SU-DHL-6 (cell line): ENCODE results near the gene CATSPER1.
A peak's percentile ranks its signal among the peaks of the same experiment; 100 is the strongest.

ENCODE experiments used
- H2AFZ ChIP-seq: fragments of 200-600 bp; sonication (generic); 2 replicates; pipeline ENCODE4 v1.6.1; 2014; ENCODE audit warnings: low read depth, mild to moderate bottlenecking, moderate library complexity, mixed read lengths, antibody characterized with exemption, low read length; ENCODE audit not compliant: severe bottlenecking
- H3F3A ChIP-seq: fragments of 200-600 bp; shearing (Covaris generic); 2 replicates; pipeline ENCODE4 v1.6.0; 2016; ENCODE audit warnings: antibody characterized with exemption, mild to moderate bottlenecking; ENCODE audit not compliant: insufficient read depth
- H3K27ac ChIP-seq: fragments of 200-600 bp; sonication (generic); 2 replicates; pipeline ENCODE4 v1.5.1; 2016; ENCODE audit warnings: low read depth, mild to moderate bottlenecking, low read length, moderate library complexity, mixed read lengths
- H3K27me3 ChIP-seq: fragments of 200-600 bp; sonication (generic), shearing (Covaris generic); 2 replicates; pipeline ENCODE4 v1.6.0; 2014; ENCODE audit warnings: mild to moderate bottlenecking, low read length
- H3K36me3 ChIP-seq: fragments of 200-600 bp; sonication (generic); 2 replicates; pipeline ENCODE4 v1.6.1; 2014; ENCODE audit warnings: mild to moderate bottlenecking, low read length, mixed read lengths
- H3K4me2 ChIP-seq: fragments of 300-600, 200-600 bp; shearing (Covaris generic), sonication (generic); 2 replicates; pipeline ENCODE4 v1.6.0; 2014; ENCODE audit warnings: low read length, low read depth, mild to moderate bottlenecking; ENCODE audit not compliant: poor library complexity, severe bottlenecking
- H3K4me3 ChIP-seq: fragments of 200-600 bp; sonication (generic); 2 replicates; pipeline ENCODE4 v1.5.1; 2014; ENCODE audit warnings: antibody characterized with exemption, low read length, mild to moderate bottlenecking, mixed read lengths; ENCODE audit not compliant: insufficient read depth, poor library complexity, severe bottlenecking
- H3K79me2 ChIP-seq: fragments of 200-600 bp; sonication (generic); 2 replicates; pipeline ENCODE4 v1.6.1; 2014; ENCODE audit warnings: mild to moderate bottlenecking, low read length, moderate library complexity; ENCODE audit not compliant: insufficient read depth
- H3K9ac ChIP-seq: fragments of 200-600 bp; sonication (generic); 2 replicates; pipeline ENCODE4 v1.7.0; 2014; ENCODE audit warnings: mild to moderate bottlenecking, low read length
- H3K9me2 ChIP-seq: fragments of 200-600 bp; sonication (generic); replicated peaks from 2 replicates; pipeline ENCODE4 v1.6.1; 2014; ENCODE audit warnings: low read length; ENCODE audit not compliant: insufficient read depth
- H3K9me3 ChIP-seq: fragments of 200-600 bp; sonication (generic); 2 replicates; pipeline ENCODE4 v1.6.1; 2014; ENCODE audit warnings: low read length, mixed read lengths; ENCODE audit not compliant: insufficient read depth
- H4K20me1 ChIP-seq: fragments of 200-600 bp; sonication (generic); 2 replicates; pipeline ENCODE4 v1.6.1; 2014; ENCODE audit warnings: low read depth, mild to moderate bottlenecking, antibody characterized with exemption, low read length, moderate library complexity, mixed read lengths
- CTCF ChIP-seq: fragments of 200-600 bp; sonication (generic); IDR thresholded peaks from one replicate; pipeline ENCODE4 v1.5.1; 2017; ENCODE audit warnings: antibody characterized with exemption, mild to moderate bottlenecking, low read length, moderate library complexity; ENCODE audit not compliant: insufficient read depth, poor library complexity, severe bottlenecking
- EZH2phosphoT487 ChIP-seq: fragments of 200-600 bp; sonication (generic), shearing (Covaris generic); conservative IDR thresholded peaks from 2 replicates; pipeline ENCODE4 v1.6.1; 2018; ENCODE audit warnings: mild to moderate bottlenecking, antibody characterized with exemption, low read length, moderate library complexity, mixed read lengths

The CATSPER1 gene

GRCh38 chr11:66046901-66047300 is 20.6 kb upstream of the CATSPER1 start:
- Histone ChIP-seq H3K9me2 (no peaks in the 10 kb centered on the region), H3K9ac (no peak overlapping the region), H3K4me3 (no peak overlapping the region), H4K20me1 (no peaks in the 10 kb centered on the region), H3K79me2 (no peaks in the 10 kb centered on the region), H3K27me3 (no peaks in the 10 kb centered on the region), H3F3A (no peaks in the 10 kb centered on the region), H3K27ac (no peak overlapping the region), H3K4me2 (no peak overlapping the region), H2AFZ (no peak overlapping the region), H3K9me3 (no peaks in the 10 kb centered on the region), H3K36me3 (no peaks in the 10 kb centered on the region)
- TF ChIP-seq CTCF (no peak), EZH2phosphoT487 (no peak)

DNA sequence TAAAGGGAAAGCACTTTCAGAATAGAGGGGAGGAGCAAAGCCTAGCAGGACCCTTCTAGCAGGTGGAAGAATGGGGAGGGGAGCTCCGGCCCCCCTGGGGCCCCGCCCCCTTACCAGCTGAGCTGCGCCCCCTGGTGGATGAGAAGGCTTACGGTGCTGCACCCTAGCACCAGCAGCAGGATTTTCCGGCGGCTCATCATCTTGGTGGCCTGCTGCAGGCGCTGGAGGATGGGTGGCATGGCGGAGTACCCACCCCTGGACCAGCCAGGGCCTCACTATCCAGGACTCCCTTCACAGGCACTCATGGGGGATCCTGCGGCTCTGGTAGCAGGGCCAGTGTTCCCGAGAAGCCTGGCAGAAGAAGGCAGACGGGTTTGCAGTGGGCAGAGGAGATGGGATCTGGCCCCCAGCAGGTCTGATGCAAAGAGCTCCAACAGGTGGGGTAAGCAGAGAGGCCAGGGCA is 18.9 kb upstream of the CATSPER1 start:
- Histone ChIP-seq H3K9me2 (no peaks in the 10 kb centered on the region), H2AFZ (peak overlapping the region; percentile 40), H3K4me3 (no peak overlapping the region), H3K27me3 (no peaks in the 10 kb centered on the region), H3K9me3 (no peaks in the 10 kb centered on the region), H3K36me3 (no peaks in the 10 kb centered on the region), H4K20me1 (no peaks in the 10 kb centered on the region), H3F3A (no peaks in the 10 kb centered on the region), H3K79me2 (no peaks in the 10 kb centered on the region), H3K9ac (peak overlapping the region; percentile 15; the same call in 1 of the 2 replicates), H3K4me2 (peak overlapping the region; percentile 51), H3K27ac (no peak overlapping the region)
- peak; percentile 86 for TF ChIP-seq CTCF
- no peak for TF ChIP-seq EZH2phosphoT487

DNA sequence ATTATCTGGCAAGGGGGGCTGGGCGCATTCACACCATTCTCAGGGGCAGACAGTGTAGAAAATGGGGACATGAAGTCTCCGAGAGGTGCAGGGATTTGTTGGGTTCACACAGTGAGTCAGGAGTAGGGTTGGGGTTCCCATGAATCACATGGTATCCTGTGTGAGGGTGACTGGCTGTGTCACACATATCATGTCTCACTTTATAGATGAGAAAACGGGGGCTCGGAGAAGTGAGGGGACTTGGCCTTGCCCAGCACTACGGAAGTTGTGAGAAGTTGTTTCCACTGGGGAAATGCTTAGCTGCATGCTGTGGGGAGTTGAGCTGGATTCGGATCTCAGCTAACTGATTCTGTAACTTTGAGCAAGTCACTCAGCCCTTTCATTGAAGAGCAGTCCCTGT is 18.5 kb upstream of the CATSPER1 start:
- Histone ChIP-seq H3K4me2 (peak overlapping the region; percentile 51), H3K36me3 (no peaks in the 10 kb centered on the region), H3K4me3 (no peak overlapping the region), H3K27ac (no peak overlapping the region), H3K9ac (peak overlapping the region; percentile 15; the same call in 1 of the 2 replicates), H3K27me3 (no peaks in the 10 kb centered on the region), H2AFZ (peak overlapping the region; percentile 40), H3K79me2 (no peaks in the 10 kb centered on the region), H3F3A (no peaks in the 10 kb centered on the region), H4K20me1 (no peaks in the 10 kb centered on the region), H3K9me3 (no peaks in the 10 kb centered on the region), H3K9me2 (no peaks in the 10 kb centered on the region)
- TF ChIP-seq EZH2phosphoT487 (no peak), CTCF (no peak)
